Loucy (cell line): ENCODE results near the gene CHCHD6.

Experiments used
- H2AFZ ChIP-seq: fragments of 200-600 bp; sonication (generic); 2 replicates; pipeline ENCODE4 v1.6.0; 2016; ENCODE audit warnings: antibody characterized with exemption, mild to moderate bottlenecking, low read length, moderate library complexity
- H3F3A ChIP-seq: fragments of 200-600 bp; 2 replicates; pipeline ENCODE4 v1.6.0; 2016; ENCODE audit warnings: antibody characterized with exemption, low read depth, mild to moderate bottlenecking
- H3K27me3 ChIP-seq: fragments of 200-600 bp; sonication (generic); 2 replicates; pipeline ENCODE4 v1.6.1; 2014; ENCODE audit warnings: low read length, mild to moderate bottlenecking; ENCODE audit not compliant: insufficient read depth, poor library complexity, severe bottlenecking
- H3K36me3 ChIP-seq: fragments of 200-600 bp; sonication (generic); 2 replicates; pipeline ENCODE4 v1.6.1; 2016; ENCODE audit warnings: low read length; ENCODE audit not compliant: insufficient read depth
- H3K4me1 ChIP-seq: fragments of 200-600 bp; sonication (generic); 2 replicates; pipeline ENCODE4 v1.5.1; 2014; ENCODE audit warnings: low read length, mild to moderate bottlenecking; ENCODE audit not compliant: insufficient read depth, poor library complexity, severe bottlenecking
- H3K4me2 ChIP-seq: fragments of 200-600 bp; sonication (generic); 2 replicates; pipeline ENCODE4 v1.6.0; 2014; ENCODE audit warnings: antibody characterized with exemption, low read length, low read depth, mild to moderate bottlenecking; ENCODE audit not compliant: poor library complexity, severe bottlenecking
- H3K4me3 ChIP-seq: fragments of 200-600 bp; sonication (generic); 2 replicates; pipeline ENCODE4 v1.5.1; 2014; ENCODE audit warnings: low read length, mild to moderate bottlenecking, mixed read lengths; ENCODE audit not compliant: poor library complexity, severe bottlenecking
- H3K79me2 ChIP-seq: fragments of 200-600 bp; sonication (generic); 2 replicates; pipeline ENCODE4 v1.6.1; 2014; ENCODE audit warnings: low read length; ENCODE audit not compliant: insufficient read depth
- H3K9ac ChIP-seq: fragments of 200-600 bp; sonication (generic); 2 replicates; pipeline ENCODE4 v1.6.0; 2014; ENCODE audit warnings: mild to moderate bottlenecking, low read depth, low read length, moderate library complexity; ENCODE audit not compliant: poor library complexity, severe bottlenecking
- H3K9me2 ChIP-seq: fragments of 200-600 bp; sonication (generic); replicated peaks from 2 replicates; pipeline ENCODE4 v1.6.1; 2016; ENCODE audit warnings: low read depth, low read length, mixed read lengths
- H3K9me3 ChIP-seq: fragments of 200-600 bp; sonication (generic); 2 replicates; pipeline ENCODE4 v1.6.1; 2014; ENCODE audit warnings: mild to moderate bottlenecking, antibody characterized with exemption, low read length, low read depth; ENCODE audit not compliant: insufficient read depth
- H4K20me1 ChIP-seq: fragments of 200-600 bp; sonication (generic); 2 replicates; pipeline ENCODE4 v1.6.0; 2014; ENCODE audit warnings: antibody characterized with exemption, low read length, mild to moderate bottlenecking; ENCODE audit not compliant: insufficient read depth, poor library complexity, severe bottlenecking
- EZH2phosphoT487 ChIP-seq: fragments of 200-600 bp; IDR thresholded peaks from 2 replicates; pipeline ENCODE4 v1.6.1; 2018; ENCODE audit warnings: antibody characterized with exemption, mild to moderate bottlenecking, moderate library complexity, borderline replicate concordance
- TF ChIP-seq, protein P1 (sequence below): fragments of 200-600 bp; sonication (generic); conservative IDR thresholded peaks from 2 replicates; pipeline ENCODE4 v1.5.1; 2014; ENCODE audit warnings: mild to moderate bottlenecking, antibody characterized with exemption, low read length

CHCHD6 gene

DNA sequence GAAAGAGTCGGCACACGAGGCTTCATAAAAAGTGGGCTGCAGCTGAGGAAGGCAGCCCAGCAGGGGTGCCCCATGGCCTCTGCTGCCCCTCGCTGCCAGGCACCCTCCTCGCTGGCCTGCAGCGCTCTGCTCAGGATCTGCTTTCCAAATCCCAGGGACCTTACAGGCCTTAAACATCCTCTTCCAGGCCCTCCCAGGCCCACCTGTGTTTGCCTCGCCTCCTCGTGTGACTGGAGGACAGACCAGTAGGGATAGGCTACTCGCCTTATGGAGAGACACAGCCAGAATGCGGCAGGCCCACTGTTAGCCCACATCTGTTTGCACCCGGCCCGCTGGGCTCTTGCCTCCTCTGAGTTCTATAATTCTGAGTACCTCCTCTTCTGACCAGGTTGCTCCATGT, 154.4 kb downstream of the CHCHD6 start:
- Histone ChIP-seq H3K9me3 (no peaks in the 10 kb centered on the region), H4K20me1 (no peaks in the 10 kb centered on the region), H3K4me3 (no peak overlapping the region), H3F3A (no peaks in the 10 kb centered on the region), H3K27me3 (no peaks in the 10 kb centered on the region), H3K4me2 (no peak overlapping the region), H3K9me2 (no peaks in the 10 kb centered on the region), H3K79me2 (no peaks in the 10 kb centered on the region), H3K9ac (no peak overlapping the region), H2AFZ (no peak overlapping the region), H3K4me1 (no peaks in the 10 kb centered on the region), H3K36me3 (no peaks in the 10 kb centered on the region; the same call in 1 of the 2 replicates)
- TF ChIP-seq, protein P1, sequence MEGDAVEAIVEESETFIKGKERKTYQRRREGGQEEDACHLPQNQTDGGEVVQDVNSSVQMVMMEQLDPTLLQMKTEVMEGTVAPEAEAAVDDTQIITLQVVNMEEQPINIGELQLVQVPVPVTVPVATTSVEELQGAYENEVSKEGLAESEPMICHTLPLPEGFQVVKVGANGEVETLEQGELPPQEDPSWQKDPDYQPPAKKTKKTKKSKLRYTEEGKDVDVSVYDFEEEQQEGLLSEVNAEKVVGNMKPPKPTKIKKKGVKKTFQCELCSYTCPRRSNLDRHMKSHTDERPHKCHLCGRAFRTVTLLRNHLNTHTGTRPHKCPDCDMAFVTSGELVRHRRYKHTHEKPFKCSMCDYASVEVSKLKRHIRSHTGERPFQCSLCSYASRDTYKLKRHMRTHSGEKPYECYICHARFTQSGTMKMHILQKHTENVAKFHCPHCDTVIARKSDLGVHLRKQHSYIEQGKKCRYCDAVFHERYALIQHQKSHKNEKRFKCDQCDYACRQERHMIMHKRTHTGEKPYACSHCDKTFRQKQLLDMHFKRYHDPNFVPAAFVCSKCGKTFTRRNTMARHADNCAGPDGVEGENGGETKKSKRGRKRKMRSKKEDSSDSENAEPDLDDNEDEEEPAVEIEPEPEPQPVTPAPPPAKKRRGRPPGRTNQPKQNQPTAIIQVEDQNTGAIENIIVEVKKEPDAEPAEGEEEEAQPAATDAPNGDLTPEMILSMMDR = no peak
- no peak for TF ChIP-seq EZH2phosphoT487

DNA sequence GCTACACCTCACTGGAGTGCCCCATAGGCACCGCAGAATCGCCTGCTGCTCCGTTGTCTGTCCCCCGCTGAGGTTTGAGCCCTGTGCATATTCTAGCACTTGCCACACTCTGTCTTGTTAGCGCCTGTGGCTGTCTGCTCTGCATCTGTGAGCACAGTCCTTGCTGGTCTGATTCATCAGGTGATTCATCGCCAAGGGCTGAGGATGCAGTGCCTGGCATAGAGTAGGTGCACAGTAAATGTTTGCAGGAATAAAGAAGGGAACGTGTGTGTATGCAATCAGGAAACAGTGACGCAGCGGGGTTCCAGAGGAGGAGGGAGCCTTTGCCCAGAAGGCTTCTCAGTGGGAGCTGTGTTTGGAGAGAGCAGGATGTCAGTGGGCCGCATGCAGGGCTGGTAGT, 154.8 kb downstream of the CHCHD6 start:
- no peaks in the 10 kb centered on the region for H3K4me1 ChIP-seq
- H3F3A ChIP-seq = no peaks in the 10 kb centered on the region
- no peaks in the 10 kb centered on the region for H3K27me3 ChIP-seq
- no peak for TF ChIP-seq EZH2phosphoT487
- TF ChIP-seq, protein P1 = no peak
- no peaks in the 10 kb centered on the region for H3K9me3 ChIP-seq
- H3K4me3 ChIP-seq = no peak overlapping the region
- H3K4me2 ChIP-seq = no peak overlapping the region
- no peaks in the 10 kb centered on the region for H4K20me1 ChIP-seq
- H3K36me3 ChIP-seq = no peaks in the 10 kb centered on the region
- H2AFZ ChIP-seq = no peak overlapping the region
- no peaks in the 10 kb centered on the region for H3K9me2 ChIP-seq
- no peaks in the 10 kb centered on the region for H3K79me2 ChIP-seq
- no peak overlapping the region for H3K9ac ChIP-seq

DNA sequence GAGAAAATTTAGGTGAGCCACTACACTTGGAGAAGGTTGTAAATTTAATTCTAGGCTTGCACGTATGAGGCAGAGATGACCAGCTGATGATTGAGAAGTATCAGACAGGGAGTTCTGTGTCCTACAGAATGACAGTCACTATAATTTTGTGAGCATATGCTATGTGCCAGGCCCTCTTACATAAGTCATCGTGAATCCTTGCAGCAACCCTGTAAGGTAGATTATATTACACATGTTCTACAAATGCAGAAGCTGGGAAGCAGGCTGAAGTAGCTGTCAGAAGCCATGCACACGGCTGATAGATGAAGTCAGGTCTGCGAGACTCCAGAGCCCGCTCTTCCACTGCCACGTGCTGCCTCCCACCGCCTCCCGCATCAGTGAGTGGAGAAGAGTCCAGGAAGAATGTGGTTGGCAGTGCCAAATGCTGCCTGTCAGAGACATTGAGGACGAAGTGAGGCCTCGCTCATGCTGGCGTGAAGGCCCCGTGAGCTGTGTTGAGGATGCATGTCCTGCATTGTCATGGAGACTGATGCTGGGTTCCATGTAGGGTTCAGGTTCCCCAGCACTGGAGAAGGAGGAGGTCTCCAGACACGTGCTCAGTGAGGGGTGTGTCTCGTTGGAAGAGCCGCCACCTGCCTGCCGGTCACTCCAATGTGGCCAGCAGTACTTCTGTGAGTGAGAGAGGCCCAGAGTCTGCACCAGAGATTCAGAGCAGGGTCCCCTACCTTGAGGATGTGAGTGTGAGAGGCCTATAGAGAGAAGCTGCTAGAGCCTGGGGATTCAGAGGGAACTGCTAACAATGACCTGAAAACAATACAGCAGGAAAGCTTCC, 155.6 kb downstream of the CHCHD6 start:
- H3K36me3 ChIP-seq = no peaks in the 10 kb centered on the region; the same call in 1 of the 2 replicates
- H3K4me2 ChIP-seq = no peak overlapping the region
- no peaks in the 10 kb centered on the region for H3F3A ChIP-seq

More for the DNA sequence above, 155.6 kb downstream of the CHCHD6 start:
- H4K20me1 ChIP-seq = no peaks in the 10 kb centered on the region
- no peaks in the 10 kb centered on the region for H3K27me3 ChIP-seq
- H2AFZ ChIP-seq = no peak overlapping the region
- no peak overlapping the region for H3K4me3 ChIP-seq
- H3K4me1 ChIP-seq = no peaks in the 10 kb centered on the region
- H3K9me3 ChIP-seq = no peaks in the 10 kb centered on the region
- H3K9me2 ChIP-seq = no peaks in the 10 kb centered on the region
- no peak overlapping the region for H3K9ac ChIP-seq
- TF ChIP-seq, protein P1 = no peak
- no peak for TF ChIP-seq EZH2phosphoT487
- H3K79me2 ChIP-seq = no peaks in the 10 kb centered on the region
